Nephron (organoid): ENCODE results near the gene NT5C1A.
A peak's percentile ranks its signal among the peaks of the same experiment; 100 is the strongest.

Experiments
- H3K27ac Mint-ChIP-seq, 3 experiments: 2 replicates each; pipeline ENCODE4 v1.8.0; 2020; ENCODE audit warnings: mixed read lengths in 3 of 3, mild to moderate bottlenecking in 2 of 3, moderate library complexity in 1 of 3
- H3K27me3 Mint-ChIP-seq: 2 replicates; pipeline ENCODE4 v1.8.0; 2021; ENCODE audit warnings: low read depth, mild to moderate bottlenecking, moderate library complexity, mixed read lengths
- H3K36me3 Mint-ChIP-seq: 2 replicates; pipeline ENCODE4 v1.8.0; 2020; ENCODE audit warnings: low read depth, mixed read lengths
- H3K4me1 Mint-ChIP-seq: 2 replicates; pipeline ENCODE4 v1.8.0; 2020; ENCODE audit warnings: mixed read lengths
- H3K4me3 Mint-ChIP-seq, 3 experiments: 2 replicates each; pipeline ENCODE4 v1.8.0; 2020; ENCODE audit warnings: mild to moderate bottlenecking in 3 of 3, mixed read lengths in 3 of 3, moderate library complexity in 2 of 3
- H3K9me3 Mint-ChIP-seq: 2 replicates; pipeline ENCODE4 v1.8.0; 2020; ENCODE audit warnings: mixed read lengths
- CTCF ChIP-seq, 3 experiments: fragments of 200-600 bp; sonication (generic); IDR thresholded peaks; one replicate each; pipeline ENCODE4 v1.5.0; 2021; ENCODE audit warnings: antibody characterized with exemption in 3 of 3; ENCODE audit not compliant: unreplicated experiment in 3 of 3

The NT5C1A gene

DNA sequence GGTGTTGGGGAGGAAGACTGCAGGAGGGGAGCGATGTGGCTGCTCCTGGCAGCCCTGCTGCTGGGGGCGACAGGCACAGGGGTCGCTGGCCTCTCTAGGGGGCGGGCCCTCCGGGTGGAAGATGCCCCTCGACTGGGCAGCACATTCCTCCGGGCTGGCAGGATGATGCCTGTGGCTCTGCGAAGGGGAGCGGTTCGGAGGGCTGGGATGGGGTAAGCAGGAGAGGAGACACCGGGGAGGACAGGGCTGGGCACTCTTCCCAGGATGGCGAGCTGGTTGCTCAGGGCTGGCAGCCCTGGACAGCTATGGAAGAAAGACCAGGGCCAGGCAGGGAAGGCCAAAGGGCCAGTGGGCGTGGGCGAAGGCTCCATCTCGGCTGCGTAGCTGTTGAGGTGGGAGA lies 45.3 kb downstream of the NT5C1A start:
- Mint-ChIP-seq H3K4me3 (no peak overlapping the region), H3K9me3 (no peaks in the 10 kb centered on the region), H3K27me3 (peaks cover 3% of the 10 kb centered on the region), H3K4me1 (peaks cover 61% of the 10 kb centered on the region), H3K27ac (peak overlapping the region in 1 of 3 experiments; percentile 25), H3K36me3 (peaks cover 46% of the 10 kb centered on the region)
- no peak for TF ChIP-seq CTCF (IDR thresholded peaks at IDR 0.05; ENCODE audit: unreplicated experiment in 3 of 3)

DNA sequence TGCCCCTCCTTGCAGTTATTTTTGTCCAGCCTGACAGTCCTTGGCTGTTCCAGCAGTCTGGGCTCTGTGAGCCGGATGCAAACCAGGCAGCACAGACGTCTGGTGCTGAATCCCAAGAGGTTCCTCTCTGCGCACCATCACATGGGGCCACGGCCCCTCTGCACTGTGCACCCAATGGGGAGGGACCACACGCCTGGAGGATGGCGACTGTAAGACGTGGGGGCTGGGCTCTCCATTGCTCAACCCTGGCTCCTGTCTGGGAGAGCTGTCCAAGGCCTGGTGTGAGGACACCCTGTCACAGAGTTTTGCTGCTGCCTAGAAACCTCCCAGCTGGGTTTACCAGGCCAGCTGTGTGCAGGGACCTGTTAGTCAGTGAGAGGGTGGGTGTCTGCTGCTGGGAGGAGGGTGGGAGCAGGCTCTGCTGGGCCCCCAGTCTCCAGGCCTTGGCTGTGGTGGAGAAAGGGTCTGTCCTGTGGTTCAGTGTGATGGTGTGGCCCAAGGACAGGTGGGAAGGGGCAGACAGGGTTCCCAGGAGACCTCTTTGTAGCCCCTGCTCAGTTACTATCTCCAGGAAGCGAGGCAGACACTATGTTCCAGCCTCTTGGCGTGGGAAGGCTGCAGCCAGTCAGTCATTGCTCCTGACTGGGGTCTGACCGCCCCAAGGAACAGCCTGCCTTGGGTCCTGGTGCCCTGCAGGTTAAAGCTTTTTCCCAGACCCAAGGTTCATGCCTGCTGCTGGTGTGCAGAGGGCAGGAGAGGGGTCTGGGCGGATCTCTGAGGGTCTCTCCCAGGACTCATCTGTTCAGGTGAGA lies 46.2 kb downstream of the NT5C1A start:
- H3K36me3 Mint-ChIP-seq = peaks cover 39% of the 10 kb centered on the region

DNA sequence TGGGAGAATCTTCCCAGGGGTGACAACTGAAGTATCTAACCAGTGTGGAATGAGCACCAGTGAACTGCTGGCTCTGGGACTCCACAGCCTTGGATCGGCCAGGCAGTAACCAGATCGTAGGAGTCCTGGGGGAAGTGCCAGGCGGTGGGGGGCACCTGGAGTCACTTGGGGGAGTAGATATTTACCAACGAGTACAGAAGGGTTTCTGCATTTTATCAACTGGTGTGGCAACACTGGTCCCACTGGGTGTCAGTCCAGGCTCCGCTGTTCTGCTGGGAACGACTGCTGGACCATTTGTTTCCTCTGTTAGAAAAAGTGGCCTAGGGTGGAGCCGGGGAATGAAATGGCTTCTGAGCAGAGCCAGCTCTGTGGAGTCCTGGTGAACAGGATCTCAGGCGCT lies 46.9 kb downstream of the NT5C1A start:
- no peak overlapping the region for H3K4me3 Mint-ChIP-seq
- peaks cover 3% of the 10 kb centered on the region for H3K27me3 Mint-ChIP-seq
- TF ChIP-seq CTCF (IDR thresholded peaks at IDR 0.05; ENCODE audit: unreplicated experiment in 3 of 3) = no peak
- H3K9me3 Mint-ChIP-seq = no peaks in the 10 kb centered on the region
- H3K27ac Mint-ChIP-seq = peak overlapping the region; percentile 2 to 80 (median 70)
- H3K4me1 Mint-ChIP-seq = peaks cover 46% of the 10 kb centered on the region
- H3K36me3 Mint-ChIP-seq = peaks cover 36% of the 10 kb centered on the region

More for the DNA sequence above, 46.2 kb downstream of the NT5C1A start:
- Mint-ChIP-seq H3K27me3 (peaks cover 3% of the 10 kb centered on the region), H3K27ac (peak overlapping the region; percentile 25 to 80 (median 70)), H3K9me3 (no peaks in the 10 kb centered on the region), H3K4me3 (no peak overlapping the region), H3K4me1 (peaks cover 53% of the 10 kb centered on the region)
- TF ChIP-seq CTCF (IDR thresholded peaks at IDR 0.05; ENCODE audit: unreplicated experiment in 3 of 3) = no peak

DNA sequence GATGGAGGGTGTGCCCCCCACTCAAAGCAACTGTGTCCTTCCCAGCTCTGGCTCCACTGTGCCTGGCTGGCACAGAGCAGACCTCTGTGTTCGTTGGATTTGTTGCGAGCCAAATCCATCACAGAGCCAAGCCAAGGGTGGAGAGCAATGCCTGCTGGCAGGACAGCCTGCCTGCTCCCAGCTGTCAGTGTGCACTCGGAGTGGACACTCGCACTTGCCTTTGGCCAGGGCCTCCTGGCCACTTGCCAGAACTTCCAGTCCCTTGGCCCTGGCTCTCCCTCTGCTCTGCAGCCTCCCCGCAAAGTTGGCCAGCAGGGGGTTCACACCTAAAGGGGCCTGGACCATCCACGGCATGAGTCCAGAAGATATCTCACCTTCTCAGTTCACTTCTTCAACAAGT lies 48.9 kb downstream of the NT5C1A start:
- no peak for TF ChIP-seq CTCF (IDR thresholded peaks at IDR 0.05; ENCODE audit: unreplicated experiment in 3 of 3)
- no peak overlapping the region for H3K4me3 Mint-ChIP-seq
- peaks cover 32% of the 10 kb centered on the region for H3K36me3 Mint-ChIP-seq
- H3K27ac Mint-ChIP-seq = peak overlapping the region in 1 of 3 experiments; percentile 25
- H3K4me1 Mint-ChIP-seq = peaks cover 43% of the 10 kb centered on the region
- H3K27me3 Mint-ChIP-seq = no peaks in the 10 kb centered on the region
- no peaks in the 10 kb centered on the region for H3K9me3 Mint-ChIP-seq

DNA sequence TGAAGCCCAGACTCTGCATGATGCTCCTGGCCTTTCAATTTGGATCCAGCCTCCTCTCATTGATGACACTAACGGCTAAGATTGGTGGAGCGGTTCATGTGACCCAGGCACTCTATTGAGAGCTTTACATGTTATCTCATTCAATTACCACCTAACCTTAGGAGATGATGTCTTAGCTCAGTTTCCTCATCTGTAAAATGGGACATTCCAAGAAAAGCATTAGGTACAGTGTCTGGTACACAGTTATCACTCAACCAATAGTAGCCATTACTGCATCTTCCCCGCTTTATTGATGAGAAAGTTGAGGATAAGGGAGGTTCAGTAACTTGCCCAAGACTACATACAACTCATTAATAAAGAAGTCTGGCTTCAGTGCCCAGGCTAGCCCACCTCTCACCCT lies 49.5 kb downstream of the NT5C1A start:
- peak overlapping the region in 1 of 3 experiments; percentile 25 for H3K27ac Mint-ChIP-seq

More for the DNA sequence above, 49.5 kb downstream of the NT5C1A start:
- Mint-ChIP-seq H3K4me3 (no peak overlapping the region), H3K9me3 (no peaks in the 10 kb centered on the region), H3K4me1 (peaks cover 42% of the 10 kb centered on the region), H3K36me3 (peaks cover 30% of the 10 kb centered on the region), H3K27me3 (no peaks in the 10 kb centered on the region)
- TF ChIP-seq CTCF (IDR thresholded peaks at IDR 0.05; ENCODE audit: unreplicated experiment in 3 of 3) = no peak
